DMS 273 treated with DMSO at 0.1 percent for 48 hours (cell line): ENCODE data around the gene CDKN2AIPNL.
"Not testable (repeated sequence)": the region's sequence is repeated elsewhere in the genome, so short reads cannot be mapped to it uniquely, and the experiment has no call there.

ENCODE experiments used
- DNase-seq: peaks from one replicate; lab custom pipeline; 2025; lab: John Stamatoyannopoulos, UW

Gene CDKN2AIPNL

GRCh38 chr5:134398609-134399155 is 13.0 kb downstream of the CDKN2AIPNL start:
- DNase-seq, result no peak

GRCh38 chr5:134397196-134397595 is 14.5 kb downstream of the CDKN2AIPNL start:
- DNase-seq, result no peak

GRCh38 chr5:134396274-134396673 is 15.4 kb downstream of the CDKN2AIPNL start:
- no peak for DNase-seq

DNA sequence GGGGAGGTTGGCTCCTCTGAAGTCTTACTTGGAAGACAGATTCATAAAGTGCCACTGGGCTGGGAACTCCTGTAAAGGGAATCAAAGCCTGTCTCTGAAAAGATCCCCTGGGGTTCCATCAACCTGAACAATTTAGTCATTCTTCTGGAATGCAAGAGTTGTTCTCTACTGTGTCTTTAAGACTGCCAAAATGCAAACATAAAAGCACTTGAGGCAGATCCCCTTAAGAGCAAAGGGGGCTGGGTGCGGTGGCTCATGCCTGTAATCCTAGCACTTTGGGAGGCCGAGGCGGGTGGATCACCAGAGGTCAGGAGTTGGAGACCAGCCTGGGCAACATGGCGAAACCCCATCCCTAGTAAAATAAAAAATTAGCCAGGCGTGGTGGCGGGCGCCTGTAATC is 16.7 kb downstream of the CDKN2AIPNL start:
- DNase-seq, result no peak

GRCh38 chr5:134392301-134392700 is 19.4 kb downstream of the CDKN2AIPNL start:
- DNase-seq, result no peak

DNA sequence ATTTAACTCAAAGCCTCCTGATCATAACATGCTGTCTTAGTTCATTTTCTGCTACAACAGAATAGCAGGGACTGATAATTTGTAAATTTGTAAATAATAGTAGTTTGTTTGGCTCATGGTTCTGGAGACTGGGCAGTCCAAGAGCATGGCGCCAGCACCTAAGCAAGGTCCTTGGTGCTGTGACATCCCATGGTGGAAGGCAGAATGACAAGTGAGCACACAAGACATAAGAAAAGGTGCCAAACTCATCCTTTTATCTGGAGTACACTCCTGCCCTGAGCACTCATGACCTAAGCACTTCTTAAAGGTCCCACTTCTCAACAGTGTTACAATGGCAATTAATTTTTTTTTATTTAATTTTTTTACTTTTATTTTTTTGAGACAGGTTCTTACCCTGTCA is 24.2 kb downstream of the CDKN2AIPNL start:
- no peak for DNase-seq

DNA sequence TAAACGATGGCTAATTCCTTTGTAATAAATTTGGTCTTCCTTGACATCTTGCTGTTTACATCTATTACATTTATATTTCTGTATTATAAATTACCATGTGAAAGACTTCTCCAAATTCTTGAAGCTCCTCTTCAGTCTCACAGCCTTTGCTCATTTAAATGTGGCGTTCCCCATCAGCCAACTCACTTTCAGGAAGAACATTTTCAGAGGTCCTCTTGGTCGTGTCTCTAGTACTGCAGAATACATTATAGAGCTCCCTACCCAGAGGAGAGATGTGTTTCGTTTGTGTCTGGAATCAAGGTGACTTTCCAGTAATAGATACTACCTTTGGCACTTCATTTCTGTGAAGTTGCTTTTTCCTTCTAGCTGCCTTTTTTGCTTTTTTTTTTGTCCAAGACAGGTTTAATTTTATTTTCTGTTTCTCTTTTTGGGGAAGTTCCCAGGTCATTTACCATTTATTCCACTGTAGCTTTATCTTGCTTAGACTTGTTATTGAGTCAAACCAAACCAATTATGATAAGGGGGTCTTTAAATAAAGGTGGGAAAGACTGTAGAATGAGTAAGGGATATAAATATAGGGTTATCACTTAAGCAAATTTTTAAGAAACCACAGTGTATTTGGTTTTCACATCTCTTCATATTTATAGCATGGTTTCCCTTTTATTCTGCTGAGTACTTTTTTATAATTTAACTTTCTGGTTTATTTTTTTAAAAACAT is 27.5 kb downstream of the CDKN2AIPNL start:
- DNase-seq, result no peak

DNA sequence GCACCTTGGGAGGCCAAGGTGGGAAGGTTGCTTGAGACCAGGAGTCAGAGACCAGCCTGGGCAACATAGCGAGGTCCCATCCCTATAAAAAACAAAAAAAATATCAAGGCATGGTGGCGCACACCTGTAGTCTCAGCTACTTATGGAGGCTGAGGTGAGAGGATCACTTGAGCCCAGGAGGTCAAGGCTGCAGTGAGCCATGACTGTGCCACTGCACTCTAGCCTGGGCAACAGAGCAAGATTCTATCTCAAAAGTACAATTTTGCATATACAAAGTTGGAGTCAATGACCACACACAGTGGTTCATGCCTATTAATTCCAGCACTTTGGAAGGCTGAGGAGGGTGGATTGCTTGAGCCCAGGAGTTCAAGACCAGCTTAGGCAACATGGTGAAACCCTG is 29.5 kb downstream of the CDKN2AIPNL start:
- not testable (repeated sequence) for DNase-seq

- no peak for DNase-seq
These were observed 31.3 kb downstream of the CDKN2AIPNL start for GRCh38 chr5:134380346-134380745.

GRCh38 chr5:134374232-134374631 is 37.4 kb downstream of the CDKN2AIPNL start:
- no peak for DNase-seq

DNA sequence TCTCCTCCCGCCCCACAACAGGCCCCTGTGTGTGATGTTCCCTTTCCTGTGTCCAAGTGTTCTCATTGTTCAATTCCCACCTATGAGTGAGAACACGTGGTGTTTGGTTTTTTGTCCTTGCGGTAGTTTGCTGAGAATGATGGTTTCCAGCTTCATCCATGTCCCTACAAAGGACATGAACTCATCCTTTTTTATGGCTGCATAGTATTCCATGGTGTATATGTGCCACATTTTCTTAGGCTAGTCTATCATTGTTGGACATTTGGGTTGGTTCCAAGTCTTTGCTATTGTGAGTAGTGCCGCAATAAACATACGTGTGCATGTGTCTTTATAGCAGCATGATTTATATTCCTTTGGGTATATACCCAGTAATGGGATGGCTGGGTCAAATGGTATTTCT is 38.0 kb downstream of the CDKN2AIPNL start:
- not testable (repeated sequence) for DNase-seq

DNA sequence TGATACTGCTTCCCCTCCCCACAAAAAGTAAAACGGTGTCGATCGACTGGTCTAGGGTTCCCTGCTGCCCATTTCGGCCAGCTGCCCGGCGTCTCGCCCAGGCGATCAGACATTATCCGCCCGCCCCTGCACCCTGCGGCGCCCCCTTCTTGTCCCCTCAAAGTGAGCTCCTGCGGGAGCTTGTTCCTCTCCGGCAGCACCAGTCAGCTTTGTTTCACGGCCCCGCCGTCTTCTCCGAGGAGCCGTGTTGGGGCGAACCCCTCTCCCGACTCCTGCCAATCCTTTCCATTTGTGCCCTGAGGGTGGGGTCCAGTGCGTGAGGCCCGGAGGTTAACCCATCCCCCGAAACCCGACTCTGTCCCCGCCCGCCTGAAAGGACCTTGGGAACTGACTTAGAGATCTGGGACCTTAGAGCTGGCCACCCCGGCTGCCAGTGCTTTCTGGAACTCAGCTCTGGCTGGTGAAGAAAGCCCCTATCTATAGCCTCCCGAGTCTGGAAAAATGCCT is 39.8 kb downstream of the CDKN2AIPNL start:
- DNase-seq, result no peak

- DNase-seq, result peak; percentile 97
These were observed 40.5 kb downstream of the CDKN2AIPNL start, which contains the start of gene UBE2B for GRCh38 chr5:134370871-134371833. Gene UBE2B, plus strand, starts transcription at chr5:134371569. Its CDS starts 27 bp downstream, at chr5:134371596.

- DNase-seq, result no peak
These were observed 41.3 kb downstream of the CDKN2AIPNL start for GRCh38 chr5:134370311-134370870.

DNA sequence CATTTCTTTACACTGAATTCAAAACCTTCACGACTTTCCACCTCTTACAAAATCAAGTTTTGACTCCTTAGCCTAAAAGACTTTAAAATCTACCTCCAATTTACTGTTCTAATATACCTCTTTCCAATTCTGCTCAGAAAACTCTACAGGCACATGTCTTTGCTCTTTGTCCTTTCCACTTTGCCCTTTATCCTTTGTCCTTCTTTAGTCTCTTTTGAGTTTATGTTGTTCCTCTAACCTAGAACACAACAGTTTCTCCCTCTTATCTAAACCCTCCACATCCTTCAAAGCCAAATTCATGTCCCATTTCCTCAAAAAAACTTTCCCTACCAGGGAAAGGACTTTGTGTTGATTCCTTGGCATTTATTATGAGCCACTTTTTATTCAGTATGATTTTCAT is 46.1 kb downstream of the CDKN2AIPNL start:
- no peak for DNase-seq

DNA sequence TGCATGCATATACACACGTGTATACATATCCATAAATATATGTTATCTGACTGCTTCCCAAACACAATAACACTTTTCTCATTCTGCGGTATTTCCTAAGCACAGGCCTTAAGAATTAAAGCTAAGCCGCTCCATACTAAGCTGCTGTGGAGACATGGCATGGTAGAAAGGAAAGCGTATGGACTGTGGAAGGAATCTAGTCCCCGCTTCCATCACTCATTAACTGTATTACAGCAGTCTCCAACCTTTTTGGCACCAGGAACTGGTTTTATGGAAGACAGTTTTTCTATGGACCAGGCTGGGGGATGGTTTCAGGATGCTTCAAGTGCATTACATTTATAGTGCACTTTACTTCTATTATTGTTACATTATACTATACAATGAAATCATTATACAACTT is 56.0 kb downstream of the CDKN2AIPNL start:
- no peak for DNase-seq
